D721Med (cell line): ENCODE data around the gene CSRP2.

Experiments used
- DNase-seq: peaks from one replicate; pipeline ENCODE4 v3.0.0; 2011; ENCODE audit warnings: low spot score; ENCODE audit not compliant: insufficient read length
- FAIRE-seq: peaks from 2 replicates; lab custom pipeline; 2011; peaks lifted over from hg19 to GRCh38; lab: Jason Lieb, UNC
- TF ChIP-seq, protein P1 (sequence below): IDR thresholded peaks from 2 replicates; pipeline ENCODE4 v1.5.1; 2012; ENCODE audit warnings: mild to moderate bottlenecking, control low read depth; ENCODE audit not compliant: insufficient read depth; ENCODE audit errors: missing control alignments

Gene CSRP2

DNA sequence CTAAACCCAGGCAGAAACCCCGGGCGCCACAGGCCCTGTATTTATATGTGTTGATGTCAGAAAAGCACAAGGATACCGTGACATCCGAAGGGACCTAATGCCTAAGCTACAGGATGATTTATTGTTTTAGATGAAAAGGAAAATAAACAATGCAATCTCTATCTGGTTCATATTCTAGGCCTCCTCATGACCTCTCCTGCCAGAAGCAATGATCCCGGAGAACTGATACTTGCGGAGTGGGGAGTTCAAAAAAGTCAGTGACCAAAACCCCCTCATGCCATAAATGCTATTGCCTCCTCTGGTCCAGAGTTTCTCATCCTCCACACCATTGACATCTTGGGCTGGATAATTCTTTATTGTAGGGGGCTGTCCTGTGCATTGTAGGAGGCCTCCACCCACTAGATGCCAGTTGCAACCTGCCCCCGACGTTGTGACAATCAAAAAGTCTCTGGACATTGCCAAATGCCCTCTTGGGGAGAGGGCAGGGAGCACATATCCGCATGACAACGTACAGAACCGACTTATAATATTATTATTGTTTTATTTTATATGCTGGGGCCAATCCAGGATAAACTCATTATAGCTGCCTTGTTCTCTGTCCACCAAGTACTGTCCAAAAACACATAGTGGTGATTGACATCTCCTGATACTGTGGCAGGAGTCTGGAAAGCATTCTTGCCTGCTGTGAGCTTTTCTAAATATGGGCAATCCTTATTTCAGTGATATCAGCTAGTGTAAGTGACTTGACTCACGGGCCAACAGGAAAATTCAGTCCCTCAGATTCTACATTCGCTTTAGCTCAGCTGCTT lies 1.1 kb upstream of the CSRP2 start:
- FAIRE-seq: no peak
- TF ChIP-seq, protein P1, sequence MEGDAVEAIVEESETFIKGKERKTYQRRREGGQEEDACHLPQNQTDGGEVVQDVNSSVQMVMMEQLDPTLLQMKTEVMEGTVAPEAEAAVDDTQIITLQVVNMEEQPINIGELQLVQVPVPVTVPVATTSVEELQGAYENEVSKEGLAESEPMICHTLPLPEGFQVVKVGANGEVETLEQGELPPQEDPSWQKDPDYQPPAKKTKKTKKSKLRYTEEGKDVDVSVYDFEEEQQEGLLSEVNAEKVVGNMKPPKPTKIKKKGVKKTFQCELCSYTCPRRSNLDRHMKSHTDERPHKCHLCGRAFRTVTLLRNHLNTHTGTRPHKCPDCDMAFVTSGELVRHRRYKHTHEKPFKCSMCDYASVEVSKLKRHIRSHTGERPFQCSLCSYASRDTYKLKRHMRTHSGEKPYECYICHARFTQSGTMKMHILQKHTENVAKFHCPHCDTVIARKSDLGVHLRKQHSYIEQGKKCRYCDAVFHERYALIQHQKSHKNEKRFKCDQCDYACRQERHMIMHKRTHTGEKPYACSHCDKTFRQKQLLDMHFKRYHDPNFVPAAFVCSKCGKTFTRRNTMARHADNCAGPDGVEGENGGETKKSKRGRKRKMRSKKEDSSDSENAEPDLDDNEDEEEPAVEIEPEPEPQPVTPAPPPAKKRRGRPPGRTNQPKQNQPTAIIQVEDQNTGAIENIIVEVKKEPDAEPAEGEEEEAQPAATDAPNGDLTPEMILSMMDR: no peak
- DNase-seq: no peak

DNA sequence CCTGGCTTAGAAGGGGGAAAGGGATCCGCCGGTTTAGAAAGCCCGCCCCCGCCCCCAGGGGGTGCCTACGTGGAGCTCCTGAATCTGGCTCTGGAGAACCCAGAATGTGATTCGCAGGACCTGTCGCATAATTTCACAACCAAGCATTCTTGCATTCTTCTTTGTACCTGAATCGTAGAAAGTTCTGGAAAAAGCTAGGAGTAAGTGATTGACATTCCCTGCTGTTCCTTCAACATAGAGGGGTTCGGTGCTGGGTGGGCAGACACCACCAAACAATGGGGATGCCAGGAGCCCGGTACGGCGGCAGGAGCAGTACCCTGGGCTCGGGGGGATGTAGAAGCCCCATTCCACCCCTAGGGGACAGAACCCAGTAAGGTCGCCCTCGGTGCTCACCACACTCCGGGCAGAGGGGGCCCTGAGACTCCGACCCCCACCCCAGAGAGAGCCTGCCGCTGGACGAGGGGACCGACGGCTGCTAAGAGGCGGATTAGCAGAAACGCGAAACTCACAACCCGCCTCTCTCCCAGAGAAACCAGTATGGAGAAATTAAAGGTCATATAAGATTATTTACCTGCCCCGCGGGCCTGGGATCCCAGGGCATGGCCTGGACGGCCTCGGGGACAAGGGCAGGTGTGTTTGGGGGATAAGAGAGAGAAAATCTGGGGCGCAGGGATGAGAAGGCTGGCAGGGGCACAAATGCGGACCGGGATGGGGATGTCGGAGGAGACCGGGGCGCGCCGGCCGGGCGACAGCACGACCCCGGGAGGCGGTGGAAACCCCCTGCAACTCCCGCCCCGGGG lies 520 bp downstream of the CSRP2 start:
- no peak for FAIRE-seq
- peak; percentile 38 for DNase-seq
- TF ChIP-seq, protein P1: no peak

DNA sequence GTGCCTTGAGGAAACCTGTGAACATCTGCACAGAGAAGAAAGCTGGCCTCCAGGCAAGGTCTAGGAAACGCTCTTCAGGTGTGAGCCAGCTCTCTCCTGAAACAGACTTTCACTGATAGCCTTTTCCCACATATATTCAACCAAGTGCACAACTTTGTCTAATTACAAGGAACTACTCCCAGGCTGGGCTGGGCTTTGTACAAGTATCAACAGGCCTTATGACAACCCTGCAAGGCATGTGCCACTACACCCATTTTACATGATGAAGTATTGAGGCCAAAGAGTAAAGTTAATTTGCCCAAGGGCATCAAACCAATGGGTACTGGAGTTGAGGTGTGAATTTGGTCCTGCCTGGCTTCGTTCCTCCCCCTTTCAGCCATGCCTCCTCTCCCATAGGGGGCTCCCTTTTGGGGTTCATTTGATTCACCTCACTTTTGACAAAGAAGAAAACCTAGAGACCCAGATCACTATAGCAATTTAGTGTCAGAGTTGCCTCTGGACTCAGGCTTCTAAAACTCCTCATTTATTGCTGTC lies 2.1 kb downstream of the CSRP2 start:
- FAIRE-seq: no peak
- TF ChIP-seq, protein P1: no peak
- no peak for DNase-seq

DNA sequence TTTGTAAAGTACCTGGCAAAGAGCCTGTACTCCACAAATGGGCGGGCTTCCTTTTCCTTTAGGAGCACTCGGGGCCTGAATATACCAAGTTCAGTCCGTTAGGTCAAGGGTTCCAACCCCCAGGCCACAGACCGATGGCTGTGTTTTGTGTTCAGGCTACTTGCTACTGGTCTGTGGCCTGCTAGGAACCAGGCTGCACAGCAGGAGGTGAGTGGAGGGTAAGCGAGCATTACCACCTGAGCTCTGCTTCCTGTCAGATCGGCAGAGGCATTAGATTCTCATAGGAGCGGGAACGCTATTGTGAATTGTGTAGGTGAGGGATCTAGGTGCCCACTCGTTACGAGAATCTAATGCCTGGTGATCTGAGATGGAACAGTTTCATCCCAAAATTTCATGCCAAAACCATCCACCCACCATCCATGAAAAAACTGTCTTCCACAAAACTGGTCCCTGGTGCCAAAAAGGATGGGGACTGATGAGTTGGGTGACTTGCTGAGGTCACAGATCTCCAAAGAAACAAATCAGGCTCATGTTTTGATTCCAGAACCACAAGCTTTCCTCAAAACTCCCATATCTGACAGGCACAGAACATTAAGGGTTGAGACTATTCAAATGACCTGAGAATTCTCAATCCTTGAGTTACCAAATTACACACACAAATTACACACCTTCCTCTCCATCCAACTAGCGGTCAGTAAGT lies 4.2 kb downstream of the CSRP2 start:
- DNase-seq (no peak), FAIRE-seq (no peak)
- TF ChIP-seq, protein P1: no peak

DNA sequence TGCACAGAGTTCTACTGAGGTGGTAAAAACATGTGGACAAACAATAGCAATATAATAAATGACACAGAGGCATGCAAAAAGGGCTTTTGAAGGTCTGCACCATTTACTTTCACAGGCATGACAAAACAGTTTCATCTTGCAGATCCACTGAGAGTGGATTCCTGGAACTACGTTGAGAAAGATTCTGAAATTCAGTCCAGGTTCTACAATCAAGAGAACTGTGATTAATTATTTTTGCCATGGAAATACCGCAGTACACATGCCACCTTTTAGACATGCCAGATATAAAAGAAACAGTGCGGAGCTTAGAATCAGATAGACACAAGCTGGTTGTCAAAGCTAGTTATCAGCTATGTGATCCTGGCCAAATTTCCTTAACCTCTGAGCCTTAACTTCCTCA lies 4.8 kb downstream of the CSRP2 start:
- TF ChIP-seq, protein P1: no peak
- FAIRE-seq: peak; percentile 21

DNA sequence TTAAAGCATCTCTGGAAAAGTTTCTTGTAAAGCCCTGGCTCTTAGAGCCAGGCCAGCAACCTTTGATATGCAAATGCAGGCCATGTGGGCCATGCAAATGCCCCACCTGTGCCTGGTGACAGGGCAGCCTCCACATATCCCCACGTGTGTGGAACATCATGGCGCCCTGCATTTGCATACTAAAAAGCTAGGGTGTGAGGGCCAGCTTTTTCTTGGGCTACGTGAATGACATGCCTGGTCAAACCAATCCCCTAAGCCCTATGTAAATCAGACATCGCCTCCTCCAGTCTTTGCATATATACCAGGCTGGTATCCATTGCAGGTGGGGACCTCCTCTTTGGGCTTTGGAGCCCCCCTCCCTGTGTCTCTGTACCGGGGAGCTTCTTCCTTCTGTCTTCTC lies 6.4 kb downstream of the CSRP2 start:
- DNase-seq (no peak), FAIRE-seq (no peak)
- TF ChIP-seq, protein P1: no peak

More for the DNA sequence above, 4.8 kb downstream of the CSRP2 start:
- no peak for DNase-seq
